WERI-Rb-1 (cell line): Measurements from ENCODE around the gene ANXA7.

ENCODE experiments used
- DNase-seq: peaks from one replicate; pipeline ENCODE4 v3.0.0-alpha.2; 2020
- H3K27ac ChIP-seq: fragments of 250-450 bp; sonication (Bioruptor Pico); 2 replicates; pipeline ENCODE4 v1.5.1; 2020; ENCODE audit warnings: mild to moderate bottlenecking, moderate library complexity
- H3K27me3 ChIP-seq: fragments of 250-450 bp; sonication (Bioruptor Pico); 2 replicates; pipeline ENCODE4 v1.5.1; 2021; ENCODE audit warnings: mild to moderate bottlenecking, low read depth, moderate library complexity; ENCODE audit not compliant: insufficient read depth, severe bottlenecking
- H3K36me3 ChIP-seq: fragments of 250-450 bp; sonication (Bioruptor Pico); 2 replicates; pipeline ENCODE4 v1.5.1; 2020; ENCODE audit warnings: mild to moderate bottlenecking, moderate library complexity
- H3K4me3 ChIP-seq: 2 replicates; pipeline ENCODE4 v1.5.1; 2011; ENCODE audit warnings: low read depth, mild to moderate bottlenecking, control low read depth, low read length
- H3K9me3 ChIP-seq: fragments of 250-450 bp; sonication (Bioruptor Pico); 2 replicates; pipeline ENCODE4 v1.5.1; 2021; ENCODE audit warnings: mild to moderate bottlenecking, moderate library complexity; ENCODE audit not compliant: severe bottlenecking
- TF ChIP-seq, protein P1 (sequence below): IDR thresholded peaks from 2 replicates; pipeline ENCODE4 v1.5.1; 2011; ENCODE audit warnings: low read depth, mild to moderate bottlenecking, control low read depth, inconsistent platforms, low read length

Gene ANXA7

DNA sequence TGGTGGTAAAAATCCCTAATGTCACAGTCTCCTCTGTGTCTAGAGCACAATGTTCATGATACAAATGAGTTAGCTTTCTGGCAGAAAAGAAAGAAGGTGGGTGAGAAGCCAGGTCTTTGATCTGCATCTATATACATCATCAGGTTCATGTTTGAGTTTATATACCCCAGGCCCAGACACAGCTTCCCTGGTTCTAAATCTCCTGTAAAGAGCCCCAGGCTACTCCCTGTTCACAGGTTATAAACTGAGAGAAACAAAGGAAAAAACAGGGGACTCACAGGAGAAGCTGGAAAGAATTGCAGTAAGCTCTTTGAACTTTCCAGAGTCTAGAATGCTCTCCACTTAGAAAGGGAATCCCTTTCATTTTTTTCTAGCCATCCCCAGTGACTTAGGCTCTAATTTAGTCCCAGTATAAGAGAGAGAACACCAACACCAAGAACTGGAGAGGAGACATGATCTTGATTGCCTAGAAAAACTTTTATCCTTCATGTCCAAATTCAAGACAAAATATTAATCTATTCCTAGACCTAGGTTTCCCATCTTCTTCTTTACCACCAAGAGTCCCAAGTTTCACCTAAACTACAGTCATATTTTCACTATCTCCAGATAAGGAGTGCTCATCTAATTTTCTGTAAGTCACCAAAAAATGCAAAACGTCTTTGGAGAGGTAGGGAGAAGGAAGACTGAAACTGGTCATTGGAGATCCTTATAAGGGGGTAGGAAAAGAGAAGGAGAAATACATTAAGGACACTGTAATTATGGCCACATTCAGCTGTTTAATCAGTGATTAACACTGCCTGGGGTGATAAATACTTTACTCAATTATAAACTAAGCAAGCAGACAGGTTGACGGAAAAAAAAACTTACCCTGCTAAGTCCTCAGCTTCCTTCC is 19.0 kb upstream of the ANXA7 start:
- H3K36me3 ChIP-seq = peaks cover 13% of the 10 kb centered on the region
- TF ChIP-seq, protein P1, sequence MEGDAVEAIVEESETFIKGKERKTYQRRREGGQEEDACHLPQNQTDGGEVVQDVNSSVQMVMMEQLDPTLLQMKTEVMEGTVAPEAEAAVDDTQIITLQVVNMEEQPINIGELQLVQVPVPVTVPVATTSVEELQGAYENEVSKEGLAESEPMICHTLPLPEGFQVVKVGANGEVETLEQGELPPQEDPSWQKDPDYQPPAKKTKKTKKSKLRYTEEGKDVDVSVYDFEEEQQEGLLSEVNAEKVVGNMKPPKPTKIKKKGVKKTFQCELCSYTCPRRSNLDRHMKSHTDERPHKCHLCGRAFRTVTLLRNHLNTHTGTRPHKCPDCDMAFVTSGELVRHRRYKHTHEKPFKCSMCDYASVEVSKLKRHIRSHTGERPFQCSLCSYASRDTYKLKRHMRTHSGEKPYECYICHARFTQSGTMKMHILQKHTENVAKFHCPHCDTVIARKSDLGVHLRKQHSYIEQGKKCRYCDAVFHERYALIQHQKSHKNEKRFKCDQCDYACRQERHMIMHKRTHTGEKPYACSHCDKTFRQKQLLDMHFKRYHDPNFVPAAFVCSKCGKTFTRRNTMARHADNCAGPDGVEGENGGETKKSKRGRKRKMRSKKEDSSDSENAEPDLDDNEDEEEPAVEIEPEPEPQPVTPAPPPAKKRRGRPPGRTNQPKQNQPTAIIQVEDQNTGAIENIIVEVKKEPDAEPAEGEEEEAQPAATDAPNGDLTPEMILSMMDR = no peak
- no peaks in the 10 kb centered on the region for H3K9me3 ChIP-seq
- no peak overlapping the region for H3K4me3 ChIP-seq
- no peaks in the 10 kb centered on the region for H3K27me3 ChIP-seq
- H3K27ac ChIP-seq = no peak overlapping the region
- DNase-seq = no peak

DNA sequence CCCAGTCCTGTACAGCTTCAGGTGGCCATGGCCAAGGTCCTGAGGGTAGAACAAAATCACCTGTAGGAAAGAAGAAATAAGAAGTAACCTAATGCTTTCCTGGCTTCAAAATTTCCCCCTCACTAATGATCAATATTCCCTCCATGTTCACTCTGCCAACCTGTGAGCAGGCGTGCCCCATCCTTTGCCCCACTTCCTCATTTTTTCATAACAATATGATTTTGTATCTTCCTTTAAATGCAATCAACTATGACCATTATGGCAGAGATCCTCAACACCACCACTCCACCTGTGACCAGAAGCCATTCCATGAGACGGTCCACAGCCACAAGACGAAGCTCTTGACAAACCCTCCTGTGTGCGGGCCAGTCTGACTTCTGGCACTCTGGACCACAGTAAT is 12.5 kb upstream of the ANXA7 start:
- H3K27me3 ChIP-seq = no peaks in the 10 kb centered on the region

DNA sequence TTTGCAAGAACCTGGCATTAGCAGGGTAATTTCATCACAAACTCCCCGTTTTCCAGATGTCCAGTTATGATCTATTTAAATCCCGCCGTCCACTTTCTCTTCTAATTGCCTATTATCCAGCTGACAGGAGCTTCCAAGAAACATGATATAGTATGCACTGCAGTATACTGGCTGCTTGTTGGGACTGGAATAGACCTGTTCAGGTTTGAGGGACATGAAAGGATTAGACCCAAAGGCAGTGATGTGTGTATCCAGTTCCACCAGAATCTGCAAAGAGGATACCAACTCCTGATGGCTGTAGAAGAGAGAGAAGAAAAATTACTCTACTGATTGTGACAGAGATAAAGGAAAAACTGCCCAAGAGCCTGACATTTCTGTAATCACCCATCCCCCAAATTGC is 10.6 kb upstream of the ANXA7 start:
- TF ChIP-seq, protein P1 = no peak
- DNase-seq = no peak
- H3K36me3 ChIP-seq = peaks cover 7% of the 10 kb centered on the region; the same call in 1 of the 2 replicates

More for the DNA sequence above, 12.5 kb upstream of the ANXA7 start:
- no peak overlapping the region for H3K4me3 ChIP-seq
- peaks cover 7% of the 10 kb centered on the region; the same call in 1 of the 2 replicates for H3K36me3 ChIP-seq
- DNase-seq = no peak
- TF ChIP-seq, protein P1 = no peak
- H3K27ac ChIP-seq = no peak overlapping the region
- no peaks in the 10 kb centered on the region for H3K9me3 ChIP-seq

DNA sequence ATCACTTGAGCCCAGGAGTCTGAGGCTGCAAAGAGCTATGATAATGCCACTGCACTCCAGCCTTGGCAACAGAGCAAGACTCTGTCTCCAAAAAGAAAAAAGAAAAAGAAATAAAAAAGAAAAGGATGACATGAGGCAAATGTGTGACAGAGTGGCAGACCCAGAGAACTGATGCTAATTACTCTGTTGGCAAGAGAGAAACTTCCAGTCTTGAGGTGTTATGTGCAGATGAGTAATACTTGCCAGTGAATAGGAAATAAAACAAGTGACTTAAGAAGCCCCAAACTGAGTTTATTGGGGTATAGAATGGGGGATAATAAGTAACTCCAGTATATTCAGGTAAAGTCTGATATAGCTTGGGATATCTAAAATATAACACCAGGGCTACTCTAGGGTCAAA is 9.5 kb upstream of the ANXA7 start:
- Histone ChIP-seq H3K9me3 (no peaks in the 10 kb centered on the region), H3K27me3 (no peaks in the 10 kb centered on the region), H3K27ac (no peak overlapping the region), H3K36me3 (peaks cover 7% of the 10 kb centered on the region; the same call in 1 of the 2 replicates), H3K4me3 (no peak overlapping the region)
- no peak for DNase-seq
- TF ChIP-seq, protein P1 = no peak

More for the DNA sequence above, 10.6 kb upstream of the ANXA7 start:
- Histone ChIP-seq H3K4me3 (no peak overlapping the region), H3K9me3 (no peaks in the 10 kb centered on the region), H3K27ac (no peak overlapping the region), H3K27me3 (no peaks in the 10 kb centered on the region)

DNA sequence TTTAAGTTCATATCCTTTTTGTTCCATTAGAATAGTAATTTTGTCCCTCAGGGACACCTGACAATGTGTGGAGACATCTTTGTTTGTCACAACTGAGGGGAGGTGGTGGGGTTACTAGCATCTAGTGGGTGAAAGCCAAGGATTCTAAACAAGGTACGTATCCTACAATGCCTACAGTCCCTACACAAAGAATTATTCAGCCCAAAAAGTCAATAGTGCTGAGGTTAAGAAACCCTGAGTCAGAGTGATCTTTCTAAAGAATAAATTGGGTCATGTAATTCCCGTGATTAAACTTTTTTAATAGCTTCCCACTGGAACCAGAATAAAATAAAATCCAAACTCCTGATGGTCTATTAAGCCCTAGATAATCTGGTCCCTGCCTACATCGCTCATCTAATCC is 2.7 kb upstream of the ANXA7 start:
- TF ChIP-seq, protein P1 = no peak

More for the DNA sequence above, 2.7 kb upstream of the ANXA7 start:
- no peaks in the 10 kb centered on the region for H3K9me3 ChIP-seq
- H3K36me3 ChIP-seq = peaks cover 3% of the 10 kb centered on the region; the same call in 1 of the 2 replicates
- H3K4me3 ChIP-seq = no peak overlapping the region
- no peak for DNase-seq
- H3K27me3 ChIP-seq = no peaks in the 10 kb centered on the region
- no peak overlapping the region for H3K27ac ChIP-seq
